WTC11 (cell line): Measurements from ENCODE around the gene PKDCC.

Experiments used
- ATF1 ChIP-seq: sonication (generic); formaldehyde crosslinking; IDR thresholded peaks from 2 replicates; pipeline ENCODE4 v1.8.1; 2023; ENCODE audit warnings: mild to moderate bottlenecking, moderate library complexity, missing genetic modification reagents
- CREB1 ChIP-seq: sonication (generic); formaldehyde crosslinking; IDR thresholded peaks from 2 replicates; pipeline ENCODE4 v1.8.0; 2023; ENCODE audit warnings: mild to moderate bottlenecking, missing genetic modification reagents
- CTCF ChIP-seq: fragments of 200-600 bp; IDR thresholded peaks from 2 replicates; pipeline ENCODE4 v1.8.0; 2022; ENCODE audit warnings: antibody characterized with exemption
- ESRRA ChIP-seq: sonication (generic); formaldehyde crosslinking; IDR thresholded peaks from 2 replicates; pipeline ENCODE4 v1.8.1; 2022; ENCODE audit warnings: mild to moderate bottlenecking, missing genetic modification reagents, borderline replicate concordance
- GRHL2 ChIP-seq: fragments of 250-450 bp; sonication (Bioruptor Pico); IDR thresholded peaks from 2 replicates; pipeline ENCODE4 v1.8.0; 2022; ENCODE audit warnings: mild to moderate bottlenecking, moderate library complexity; ENCODE audit not compliant: insufficient replicate concordance, severe bottlenecking
- NFYB ChIP-seq: sonication (generic); formaldehyde crosslinking; conservative IDR thresholded peaks from 2 replicates; pipeline ENCODE4 v1.8.0; 2022; ENCODE audit warnings: low read depth, missing genetic modification reagents
- NR2C2 ChIP-seq: sonication (generic); formaldehyde crosslinking; IDR thresholded peaks from 2 replicates; pipeline ENCODE4 v1.8.0; 2022; ENCODE audit warnings: mild to moderate bottlenecking, missing genetic modification reagents
- PREB ChIP-seq: sonication (generic); formaldehyde crosslinking; IDR thresholded peaks from 2 replicates; pipeline ENCODE4 v1.8.1; 2022; ENCODE audit warnings: mild to moderate bottlenecking, missing genetic modification reagents, moderate library complexity, borderline replicate concordance
- USF1 ChIP-seq: sonication (generic); formaldehyde crosslinking; IDR thresholded peaks from 2 replicates; pipeline ENCODE4 v1.8.0; 2022; ENCODE audit warnings: mild to moderate bottlenecking, missing genetic modification reagents
- ZSCAN18 ChIP-seq: fragments of 250-450 bp; sonication (Bioruptor Pico); IDR thresholded peaks from 2 replicates; pipeline ENCODE4 v2.1.2; 2022; ENCODE audit warnings: mild to moderate bottlenecking, moderate library complexity

- no peak for TF ChIP-seq ATF1 (CRISPR knock-in tag)
- TF ChIP-seq CTCF: no peak
- no peak for TF ChIP-seq CREB1
- TF ChIP-seq GRHL2 (CRISPR knock-in tag): no peak
- TF ChIP-seq NR2C2 (CRISPR knock-in tag): no peak
- no peak for TF ChIP-seq USF1 (CRISPR knock-in tag)
- no peak for TF ChIP-seq NFYB
- no peak for TF ChIP-seq ESRRA
- no peak for TF ChIP-seq ZSCAN18 (CRISPR knock-in tag)
- no peak for TF ChIP-seq PREB
Measured at GRCh38 chr2:42044939-42045338, 2.9 kb upstream of the PKDCC start.
